SK-N-MC (cell line): ENCODE measurements around the gene SLC37A3.

ENCODE experiments used
- DNase-seq: peaks from one replicate; pipeline ENCODE4 v3.0.0-alpha.2; 2011; ENCODE audit warnings: low read depth, low spot score
- H3K27ac ChIP-seq: fragments of 200-600 bp; sonication (generic); 2 replicates; pipeline ENCODE4 v1.5.1; 2016; ENCODE audit warnings: mixed run types
- H3K36me3 ChIP-seq: fragments of 200-600 bp; sonication (generic); 2 replicates; pipeline ENCODE4 v1.6.1; 2017; ENCODE audit warnings: antibody characterized with exemption, low read length, mixed read lengths; ENCODE audit not compliant: insufficient read depth
- H3K4me3 ChIP-seq: fragments of 200-600 bp; sonication (generic); 2 replicates; pipeline ENCODE4 v1.5.1; 2016
- H3K9ac ChIP-seq: fragments of 200-600 bp; sonication (generic); 2 replicates; pipeline ENCODE4 v1.8.0; 2017; ENCODE audit warnings: mixed run types, mixed read lengths; ENCODE audit not compliant: insufficient read length
- H3K9me3 ChIP-seq: fragments of 200-600 bp; sonication (generic); 2 replicates; pipeline ENCODE4 v1.6.1; 2017; ENCODE audit warnings: low read depth, mild to moderate bottlenecking, antibody characterized with exemption, low read length, moderate library complexity, mixed read lengths
- EZH2 ChIP-seq: fragments of 200-600 bp; sonication (generic); IDR thresholded peaks from one replicate; pipeline ENCODE4 v1.6.1; 2017; ENCODE audit warnings: antibody characterized with exemption
- FOXP2 ChIP-seq: optimal IDR thresholded peaks from 2 replicates; pipeline ENCODE3; 2011; ENCODE audit warnings: mild to moderate bottlenecking, moderate library complexity; ENCODE audit not compliant: insufficient read depth; ENCODE audit errors: extremely low read length, control extremely low read depth
- POLR2AphosphoS5 ChIP-seq: IDR thresholded peaks from 2 replicates; pipeline ENCODE4 v1.6.1; 2012; ENCODE audit warnings: mild to moderate bottlenecking, low read depth, low read length, borderline replicate concordance

SLC37A3 gene

GRCh38 chr7:140300243-140301136, 97.8 kb downstream of the SLC37A3 start:
- no peak for TF ChIP-seq POLR2AphosphoS5
- no peak for TF ChIP-seq FOXP2
- no peak overlapping the region for H3K4me3 ChIP-seq
- no peak overlapping the region for H3K9ac ChIP-seq
- no peak overlapping the region for H3K27ac ChIP-seq
- DNase-seq = no peak
- H3K9me3 ChIP-seq = no peaks in the 10 kb centered on the region
- no peaks in the 10 kb centered on the region for H3K36me3 ChIP-seq

GRCh38 chr7:140298213-140298612, 100.1 kb downstream of the SLC37A3 start:
- Histone ChIP-seq H3K9ac (no peak overlapping the region), H3K27ac (no peak overlapping the region), H3K36me3 (no peaks in the 10 kb centered on the region), H3K4me3 (no peak overlapping the region), H3K9me3 (no peaks in the 10 kb centered on the region)
- no peak for TF ChIP-seq FOXP2
- no peak for TF ChIP-seq EZH2
- no peak for TF ChIP-seq POLR2AphosphoS5
- DNase-seq = no peak

- H3K9me3 ChIP-seq = no peaks in the 10 kb centered on the region
- H3K4me3 ChIP-seq = no peak overlapping the region
- no peaks in the 10 kb centered on the region for H3K36me3 ChIP-seq
- no peak overlapping the region for H3K9ac ChIP-seq
- no peak for DNase-seq
- TF ChIP-seq POLR2AphosphoS5 (no peak), EZH2 (no peak), FOXP2 (no peak)
- no peak overlapping the region for H3K27ac ChIP-seq
Observed at GRCh38 chr7:140297192-140297591, 101.1 kb downstream of the SLC37A3 start.

- H3K27ac ChIP-seq = no peak overlapping the region
- TF ChIP-seq FOXP2 (no peak), POLR2AphosphoS5 (no peak), EZH2 (no peak)
Observed at GRCh38 chr7:140295224-140295738, 103.0 kb downstream of the SLC37A3 start.

DNA sequence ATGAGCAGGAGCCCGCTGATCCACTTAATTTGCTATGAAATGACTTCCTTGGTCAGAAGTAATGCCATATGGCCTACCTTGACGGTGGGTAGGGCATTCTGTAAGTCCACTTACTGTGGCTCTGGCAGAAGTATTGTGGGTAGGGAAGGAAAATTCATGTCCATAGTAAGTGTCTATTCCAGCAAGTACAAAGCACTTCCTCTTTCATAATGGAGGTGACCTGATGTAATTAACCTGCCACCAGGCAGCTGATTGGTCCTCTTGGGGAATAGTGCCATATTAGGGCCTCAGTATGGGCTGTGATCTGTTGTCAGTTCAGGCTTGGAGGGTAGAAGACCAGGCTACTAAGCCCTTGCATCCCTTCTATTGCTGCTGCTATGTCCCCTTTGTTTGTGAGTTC, 103.9 kb downstream of the SLC37A3 start:
- TF ChIP-seq FOXP2 (no peak), POLR2AphosphoS5 (no peak), EZH2 (no peak)
- Histone ChIP-seq H3K9me3 (no peaks in the 10 kb centered on the region), H3K36me3 (no peaks in the 10 kb centered on the region), H3K9ac (no peak overlapping the region), H3K27ac (no peak overlapping the region), H3K4me3 (no peak overlapping the region)
- no peak for DNase-seq

More at GRCh38 chr7:140295224-140295738, 103.0 kb downstream of the SLC37A3 start:
- H3K4me3 ChIP-seq = no peak overlapping the region
- no peaks in the 10 kb centered on the region for H3K36me3 ChIP-seq
- no peak for DNase-seq
- H3K9me3 ChIP-seq = no peaks in the 10 kb centered on the region
- no peak overlapping the region for H3K9ac ChIP-seq

- Histone ChIP-seq H3K27ac (no peak overlapping the region), H3K9ac (no peak overlapping the region), H3K9me3 (no peaks in the 10 kb centered on the region), H3K36me3 (no peaks in the 10 kb centered on the region), H3K4me3 (no peak overlapping the region)
- no peak for DNase-seq
- no peak for TF ChIP-seq EZH2
- TF ChIP-seq POLR2AphosphoS5 = no peak
- TF ChIP-seq FOXP2 = no peak
Observed at GRCh38 chr7:140292438-140292837, 105.9 kb downstream of the SLC37A3 start.

DNA sequence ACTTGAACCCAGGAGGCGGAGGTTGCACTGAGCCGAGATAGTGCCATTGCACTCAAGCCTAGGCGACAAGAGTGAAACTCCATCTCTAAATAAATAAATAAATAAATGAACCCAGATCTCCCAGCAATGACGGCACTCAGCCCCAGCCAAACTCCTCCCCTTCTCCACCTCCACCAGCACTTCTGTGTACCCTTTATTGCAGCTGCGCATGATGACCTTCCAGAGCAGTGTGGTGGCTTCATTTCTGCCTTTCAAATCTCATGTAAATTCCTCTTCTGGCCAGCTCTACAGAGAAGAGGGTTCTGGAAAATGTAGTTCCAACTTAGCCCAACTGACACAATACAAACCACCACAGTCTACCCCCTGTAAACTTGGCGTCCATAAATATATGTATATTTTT, 108.5 kb downstream of the SLC37A3 start:
- Histone ChIP-seq H3K9me3 (no peaks in the 10 kb centered on the region), H3K4me3 (no peak overlapping the region), H3K9ac (no peak overlapping the region), H3K36me3 (no peaks in the 10 kb centered on the region), H3K27ac (no peak overlapping the region)
- TF ChIP-seq EZH2 (no peak), POLR2AphosphoS5 (no peak), FOXP2 (no peak)
- no peak for DNase-seq

DNA sequence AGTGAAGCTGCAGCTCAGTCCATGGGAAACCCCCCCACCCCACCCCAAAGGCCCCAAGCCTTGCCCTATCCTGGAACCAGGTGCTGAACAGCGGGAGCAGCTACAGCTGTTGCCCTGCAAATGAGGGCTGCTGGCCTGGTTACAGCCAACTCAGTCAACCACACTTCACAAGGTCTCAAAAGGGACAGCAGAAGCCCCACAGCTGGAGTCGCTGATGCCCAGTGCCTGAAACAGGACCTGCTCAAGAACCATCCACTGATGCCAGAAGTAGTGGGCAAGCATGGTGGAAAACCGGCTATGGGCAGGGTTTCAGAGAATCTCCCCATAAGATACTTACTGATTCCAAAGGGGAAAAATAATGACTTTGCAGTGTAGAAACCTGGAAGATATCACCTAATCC, 110.3 kb downstream of the SLC37A3 start:
- no peak overlapping the region for H3K4me3 ChIP-seq
- no peak overlapping the region for H3K9ac ChIP-seq
- H3K9me3 ChIP-seq = no peaks in the 10 kb centered on the region
- H3K27ac ChIP-seq = no peak overlapping the region
- TF ChIP-seq FOXP2 (no peak), POLR2AphosphoS5 (no peak), EZH2 (no peak)
- DNase-seq = no peak
- H3K36me3 ChIP-seq = no peaks in the 10 kb centered on the region

DNA sequence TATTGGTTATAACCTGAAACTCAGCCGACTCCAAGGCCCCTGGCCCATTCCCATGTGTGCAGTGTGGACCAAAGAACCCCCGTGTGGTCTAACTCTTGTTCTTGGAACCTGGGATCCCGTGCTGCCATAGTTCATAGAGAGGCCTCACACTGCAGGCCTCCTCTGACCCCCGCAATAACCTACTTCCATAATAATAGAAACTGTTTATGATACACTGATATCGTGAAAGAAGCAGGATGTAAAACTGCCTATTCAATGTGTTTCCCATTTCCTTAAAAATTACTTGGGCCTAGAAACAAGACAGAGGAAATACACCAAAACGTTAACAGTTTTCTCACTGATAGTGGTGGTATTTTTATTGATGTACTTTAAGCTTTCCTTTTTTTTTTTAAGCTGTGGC, 112.4 kb downstream of the SLC37A3 start:
- no peak overlapping the region for H3K27ac ChIP-seq
- no peak for DNase-seq
- H3K36me3 ChIP-seq = no peaks in the 10 kb centered on the region
- no peaks in the 10 kb centered on the region for H3K9me3 ChIP-seq
- H3K9ac ChIP-seq = no peak overlapping the region
- H3K4me3 ChIP-seq = no peak overlapping the region
- TF ChIP-seq EZH2 = no peak
- TF ChIP-seq POLR2AphosphoS5 = no peak
- TF ChIP-seq FOXP2 = no peak
